ENCODE data around the gene STRADB.
A peak's percentile ranks its signal among the peaks of the same experiment; 100 is the strongest.

STRADB gene

DNA sequence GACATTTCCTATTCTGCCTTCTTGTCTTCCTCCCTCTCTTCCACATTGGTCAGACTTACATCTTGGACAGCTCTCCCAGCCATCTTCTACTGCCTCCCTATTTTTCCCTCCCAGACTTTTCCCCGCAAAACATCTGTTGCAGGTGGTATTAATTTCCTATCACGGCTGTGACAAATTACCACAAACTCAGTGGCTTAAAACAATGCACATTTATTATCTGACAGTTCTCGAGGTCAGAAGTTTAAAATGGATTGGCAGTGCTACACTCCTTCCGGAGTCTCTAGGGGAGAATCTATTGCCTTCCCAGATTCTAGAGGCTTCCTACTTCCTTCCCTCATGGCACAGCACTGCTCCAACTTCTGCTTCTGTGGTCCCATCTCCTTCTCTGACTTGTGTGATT lies 33.3 kb downstream of the STRADB start:
- no peak for TF ChIP-seq POLR2A (IDR thresholded peaks at IDR 0.05; ENCODE audit: extremely low read depth, insufficient read length)
- TF ChIP-seq, protein P1, sequence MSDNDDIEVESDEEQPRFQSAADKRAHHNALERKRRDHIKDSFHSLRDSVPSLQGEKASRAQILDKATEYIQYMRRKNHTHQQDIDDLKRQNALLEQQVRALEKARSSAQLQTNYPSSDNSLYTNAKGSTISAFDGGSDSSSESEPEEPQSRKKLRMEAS (IDR thresholded peaks at IDR 0.05; ENCODE audit: low read depth, low read length): no peak
- TF ChIP-seq, protein P2, sequence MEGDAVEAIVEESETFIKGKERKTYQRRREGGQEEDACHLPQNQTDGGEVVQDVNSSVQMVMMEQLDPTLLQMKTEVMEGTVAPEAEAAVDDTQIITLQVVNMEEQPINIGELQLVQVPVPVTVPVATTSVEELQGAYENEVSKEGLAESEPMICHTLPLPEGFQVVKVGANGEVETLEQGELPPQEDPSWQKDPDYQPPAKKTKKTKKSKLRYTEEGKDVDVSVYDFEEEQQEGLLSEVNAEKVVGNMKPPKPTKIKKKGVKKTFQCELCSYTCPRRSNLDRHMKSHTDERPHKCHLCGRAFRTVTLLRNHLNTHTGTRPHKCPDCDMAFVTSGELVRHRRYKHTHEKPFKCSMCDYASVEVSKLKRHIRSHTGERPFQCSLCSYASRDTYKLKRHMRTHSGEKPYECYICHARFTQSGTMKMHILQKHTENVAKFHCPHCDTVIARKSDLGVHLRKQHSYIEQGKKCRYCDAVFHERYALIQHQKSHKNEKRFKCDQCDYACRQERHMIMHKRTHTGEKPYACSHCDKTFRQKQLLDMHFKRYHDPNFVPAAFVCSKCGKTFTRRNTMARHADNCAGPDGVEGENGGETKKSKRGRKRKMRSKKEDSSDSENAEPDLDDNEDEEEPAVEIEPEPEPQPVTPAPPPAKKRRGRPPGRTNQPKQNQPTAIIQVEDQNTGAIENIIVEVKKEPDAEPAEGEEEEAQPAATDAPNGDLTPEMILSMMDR (IDR thresholded peaks at IDR 0.05; ENCODE audit: low read depth, low read length): no peak
- no peak for TF ChIP-seq MYC (IDR thresholded peaks at IDR 0.05; ENCODE audit: low read depth, low read length)
- no peak overlapping the region for H3K4me3 ChIP-seq (ENCODE audit: low read depth, low read length)
- DNase-seq (ENCODE audit: low read depth): no peak

DNA sequence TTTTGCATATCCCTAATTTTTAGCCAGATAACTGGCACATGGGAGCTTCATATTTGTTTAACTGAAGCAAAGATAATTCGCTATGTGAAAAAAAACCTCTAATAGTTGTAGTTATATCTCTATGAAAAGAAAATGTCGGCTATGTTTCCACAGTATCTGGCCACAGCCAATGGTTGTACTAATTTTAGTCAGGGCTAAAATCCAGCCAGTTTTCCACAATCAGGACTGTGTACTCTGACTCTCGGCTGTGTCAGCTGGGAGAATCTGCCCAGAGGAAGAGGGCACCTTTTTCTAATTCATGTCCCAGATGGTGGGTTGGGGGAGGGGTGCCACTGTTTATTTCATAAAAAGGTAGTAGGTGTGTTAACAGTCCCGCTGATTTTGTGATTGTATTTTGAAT lies 38.8 kb downstream of the STRADB start:
- no peak for DNase-seq (ENCODE audit: low read depth)
- TF ChIP-seq MYC (IDR thresholded peaks at IDR 0.05; ENCODE audit: low read depth, low read length) (no peak), POLR2A (IDR thresholded peaks at IDR 0.05; ENCODE audit: extremely low read depth, insufficient read length) (no peak)
- TF ChIP-seq, protein P1 (IDR thresholded peaks at IDR 0.05; ENCODE audit: low read depth, low read length): no peak
- no peak overlapping the region for H3K4me3 ChIP-seq (ENCODE audit: low read depth, low read length)

DNA sequence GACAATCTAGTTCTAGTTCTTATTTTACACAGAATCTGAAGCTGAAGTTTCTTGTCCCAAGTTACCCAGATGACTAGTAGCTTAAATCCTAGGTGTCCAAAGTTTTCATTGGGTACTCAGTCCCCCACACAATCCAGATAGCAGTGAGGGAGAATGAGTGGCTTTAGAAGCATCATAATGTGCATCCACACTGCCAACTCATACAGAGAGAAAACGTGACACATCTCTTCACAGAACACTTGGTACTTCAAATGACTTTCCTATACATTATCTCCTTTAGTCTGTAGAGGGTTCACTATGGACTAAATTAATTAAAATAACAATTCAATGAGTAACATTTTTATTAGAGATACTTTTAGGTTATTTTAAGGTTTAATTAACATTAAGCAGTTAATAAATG lies 45.2 kb downstream of the STRADB start:
- no peak overlapping the region for H3K4me3 ChIP-seq (ENCODE audit: low read depth, low read length)
- DNase-seq (ENCODE audit: low read depth): no peak
- TF ChIP-seq MYC (IDR thresholded peaks at IDR 0.05; ENCODE audit: low read depth, low read length) (no peak), POLR2A (IDR thresholded peaks at IDR 0.05; ENCODE audit: extremely low read depth, insufficient read length) (no peak)
- TF ChIP-seq, protein P2 (IDR thresholded peaks at IDR 0.05; ENCODE audit: low read depth, low read length): no peak
- TF ChIP-seq, protein P1 (IDR thresholded peaks at IDR 0.05; ENCODE audit: low read depth, low read length): no peak

DNA sequence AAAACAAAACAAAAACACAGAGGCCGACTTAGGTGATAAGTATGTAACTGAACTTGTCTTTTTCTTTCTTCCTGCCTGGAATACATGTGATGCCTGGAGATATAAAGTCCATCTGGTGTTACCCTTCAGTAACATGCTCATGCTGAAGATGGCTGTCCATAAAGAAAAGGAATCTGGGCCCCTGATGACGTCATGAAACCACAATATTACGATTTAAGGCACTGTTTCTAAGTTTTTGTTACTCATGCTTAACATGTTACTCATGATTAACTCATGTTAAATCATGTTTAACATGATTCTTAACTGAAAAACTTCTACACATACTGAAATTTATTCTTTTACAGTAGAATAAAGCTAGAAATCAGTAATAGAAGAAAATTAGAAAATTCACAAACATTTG lies 49.0 kb downstream of the STRADB start:
- no peak overlapping the region for H3K4me3 ChIP-seq (ENCODE audit: low read depth, low read length)
- peak; percentile 17 for DNase-seq (ENCODE audit: low read depth)
- no peak for TF ChIP-seq MYC (IDR thresholded peaks at IDR 0.05; ENCODE audit: low read depth, low read length)
- TF ChIP-seq, protein P2 (IDR thresholded peaks at IDR 0.05; ENCODE audit: low read depth, low read length): no peak
- no peak for TF ChIP-seq POLR2A (IDR thresholded peaks at IDR 0.05; ENCODE audit: extremely low read depth, insufficient read length)
- TF ChIP-seq, protein P1 (IDR thresholded peaks at IDR 0.05; ENCODE audit: low read depth, low read length): no peak

DNA sequence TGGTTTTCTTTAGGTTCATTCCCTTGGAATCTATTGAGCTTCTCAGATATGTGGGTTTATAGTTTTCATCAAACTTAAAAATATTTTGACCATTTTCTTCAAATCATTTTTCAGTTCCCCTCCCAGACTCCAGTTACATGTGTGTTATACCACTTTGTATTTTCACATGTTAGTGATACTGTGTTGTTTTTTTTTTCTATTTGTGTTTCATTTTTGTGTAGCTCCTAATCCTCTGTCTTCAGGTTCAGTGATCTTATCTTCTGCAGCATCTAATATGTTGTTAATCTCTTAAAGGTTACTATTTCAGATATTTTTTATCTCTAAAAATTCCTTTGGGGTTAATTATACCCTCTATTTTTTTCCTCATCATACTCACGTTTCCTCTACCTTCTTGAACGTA lies 51.2 kb downstream of the STRADB start:
- DNase-seq (ENCODE audit: low read depth): no peak
- no peak overlapping the region for H3K4me3 ChIP-seq (ENCODE audit: low read depth, low read length)
- no peak for TF ChIP-seq POLR2A (IDR thresholded peaks at IDR 0.05; ENCODE audit: extremely low read depth, insufficient read length)
- TF ChIP-seq, protein P1 (IDR thresholded peaks at IDR 0.05; ENCODE audit: low read depth, low read length): no peak
- TF ChIP-seq MYC (IDR thresholded peaks at IDR 0.05; ENCODE audit: low read depth, low read length): no peak
- TF ChIP-seq, protein P2 (IDR thresholded peaks at IDR 0.05; ENCODE audit: low read depth, low read length): no peak

DNA sequence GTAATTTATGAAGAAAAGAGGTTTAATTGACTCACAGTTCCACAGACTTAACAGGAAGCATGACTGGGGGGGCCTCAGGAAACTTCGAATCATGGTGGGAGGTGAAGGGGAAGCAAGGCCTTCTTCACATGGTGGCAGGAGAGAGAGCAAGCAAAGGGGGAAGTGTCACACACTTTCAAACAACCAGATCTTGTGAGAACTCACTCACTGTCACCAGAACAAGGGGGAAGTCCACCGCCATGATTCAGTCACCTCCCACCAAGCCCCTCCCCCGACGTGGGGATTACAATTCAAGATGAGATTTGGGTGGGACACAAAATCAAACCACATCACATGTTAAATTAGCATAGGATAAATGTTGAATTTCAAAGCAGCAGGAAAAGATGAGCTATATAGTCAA lies 56.2 kb downstream of the STRADB start:
- TF ChIP-seq, protein P2 (IDR thresholded peaks at IDR 0.05; ENCODE audit: low read depth, low read length): no peak
- TF ChIP-seq, protein P1 (IDR thresholded peaks at IDR 0.05; ENCODE audit: low read depth, low read length): no peak
- TF ChIP-seq POLR2A (IDR thresholded peaks at IDR 0.05; ENCODE audit: extremely low read depth, insufficient read length) (no peak), MYC (IDR thresholded peaks at IDR 0.05; ENCODE audit: low read depth, low read length) (no peak)
- no peak overlapping the region for H3K4me3 ChIP-seq (ENCODE audit: low read depth, low read length)
- DNase-seq (ENCODE audit: low read depth): peak; percentile 35
